ENCODE results near the gene MT1E.

- TF ChIP-seq, protein P1, sequence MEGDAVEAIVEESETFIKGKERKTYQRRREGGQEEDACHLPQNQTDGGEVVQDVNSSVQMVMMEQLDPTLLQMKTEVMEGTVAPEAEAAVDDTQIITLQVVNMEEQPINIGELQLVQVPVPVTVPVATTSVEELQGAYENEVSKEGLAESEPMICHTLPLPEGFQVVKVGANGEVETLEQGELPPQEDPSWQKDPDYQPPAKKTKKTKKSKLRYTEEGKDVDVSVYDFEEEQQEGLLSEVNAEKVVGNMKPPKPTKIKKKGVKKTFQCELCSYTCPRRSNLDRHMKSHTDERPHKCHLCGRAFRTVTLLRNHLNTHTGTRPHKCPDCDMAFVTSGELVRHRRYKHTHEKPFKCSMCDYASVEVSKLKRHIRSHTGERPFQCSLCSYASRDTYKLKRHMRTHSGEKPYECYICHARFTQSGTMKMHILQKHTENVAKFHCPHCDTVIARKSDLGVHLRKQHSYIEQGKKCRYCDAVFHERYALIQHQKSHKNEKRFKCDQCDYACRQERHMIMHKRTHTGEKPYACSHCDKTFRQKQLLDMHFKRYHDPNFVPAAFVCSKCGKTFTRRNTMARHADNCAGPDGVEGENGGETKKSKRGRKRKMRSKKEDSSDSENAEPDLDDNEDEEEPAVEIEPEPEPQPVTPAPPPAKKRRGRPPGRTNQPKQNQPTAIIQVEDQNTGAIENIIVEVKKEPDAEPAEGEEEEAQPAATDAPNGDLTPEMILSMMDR (conservative IDR thresholded peaks at IDR 0.05) = no peak
- no peak for TF ChIP-seq ZFX (IDR thresholded peaks at IDR 0.05)
These were observed at the start of gene MT1E for GRCh38 chr16:56625140-56625942.

All from C4-2B (cell line).